Large intestine (tissue), 3 donors: ENCODE results near the gene ZSWIM1. TPM values are rescaled to one million over a fixed set of nuclear protein-coding genes. Genes with fewer than 3 reads are reported as not detected.
"Not testable (repeated sequence)": the region's sequence is repeated elsewhere in the genome, so short reads cannot be mapped to it uniquely, and the experiment has no call there.

Experiments
- DNase-seq, 2 donors: peaks; one replicate each; pipeline versions ENCODE4 v3.0.0 to v3.0.0-alpha.2; 2013
- H3K27ac ChIP-seq: one replicate; pipeline ENCODE4 v1.5.1; 2013; ENCODE audit warnings: low read length
- H3K27me3 ChIP-seq: 2 replicates; pipeline ENCODE4 v1.6.1; 2013; ENCODE audit warnings: low read length; ENCODE audit not compliant: control insufficient read depth, insufficient read depth
- H3K36me3 ChIP-seq: 2 replicates; pipeline ENCODE4 v1.6.1; 2013; ENCODE audit warnings: low read length; ENCODE audit not compliant: control insufficient read depth, insufficient read depth
- H3K4me1 ChIP-seq: one replicate; pipeline ENCODE4 v1.6.1; 2013; ENCODE audit warnings: low read length; ENCODE audit not compliant: control insufficient read depth, insufficient read depth
- H3K4me3 ChIP-seq: one replicate; pipeline ENCODE4 v1.5.1; 2013; ENCODE audit warnings: low read length
- H3K9me3 ChIP-seq: one replicate; pipeline ENCODE4 v1.6.1; 2013; ENCODE audit warnings: mild to moderate bottlenecking, low read depth, low read length, moderate library complexity; ENCODE audit not compliant: control insufficient read depth
- WGBS: methylation state at CpG from one replicate; pipeline ENCODE4 v1.1.5; 2013; ENCODE audit warnings: low lambda C conversion rate; ENCODE audit not compliant: insufficient coverage; 5-methylcytosine and 5-hydroxymethylcytosine counted together
- polyA plus RNA-seq: library from polyadenylated mRNA; unstranded; fragments of 120-200 nt; gene quantifications from one replicate; pipeline ENCODE4 v1.2.1, GENCODE V29; 2013

The ZSWIM1 gene
- polyA plus RNA-seq, 1 donor = 17.3 TPM

- 40% methylated on average over 1 of the region's 6 CpGs for WGBS
- peak in 1 of 2 donors; percentile 53 for DNase-seq
- Histone ChIP-seq H3K27ac (peak overlapping the region; percentile 45), H3K9me3 (no peaks in the 10 kb centered on the region), H3K36me3 (peaks cover under 1% of the 10 kb centered on the region), H3K4me1 (peaks cover 15% of the 10 kb centered on the region), H3K4me3 (no peak overlapping the region), H3K27me3 (no peaks in the 10 kb centered on the region)
Measured at GRCh38 chr20:45867136-45867818, 13.8 kb upstream of the ZSWIM1 start.

- H3K4me1 ChIP-seq = peaks cover 15% of the 10 kb centered on the region
- no peaks in the 10 kb centered on the region for H3K9me3 ChIP-seq
- H3K27ac ChIP-seq = peak overlapping the region; percentile 45
- H3K36me3 ChIP-seq = peaks cover 5% of the 10 kb centered on the region
- no peak for DNase-seq
- H3K4me3 ChIP-seq = no peak overlapping the region
- no peaks in the 10 kb centered on the region for H3K27me3 ChIP-seq
Measured at GRCh38 chr20:45867819-45868176, 13.2 kb upstream of the ZSWIM1 start.

GRCh38 chr20:45872626-45873025, 8.4 kb upstream of the ZSWIM1 start:
- WGBS = no CpG with 5 or more reads among the region's 4 CpGs
- no peak overlapping the region for H3K27ac ChIP-seq
- no peak for DNase-seq
- H3K4me3 ChIP-seq = no peak overlapping the region
- peaks cover 18% of the 10 kb centered on the region for H3K36me3 ChIP-seq
- H3K9me3 ChIP-seq = no peaks in the 10 kb centered on the region
- peaks cover 3% of the 10 kb centered on the region for H3K4me1 ChIP-seq
- no peaks in the 10 kb centered on the region for H3K27me3 ChIP-seq

- H3K27me3 ChIP-seq = no peaks in the 10 kb centered on the region
- no peak overlapping the region for H3K4me3 ChIP-seq
- WGBS = no CpG with 5 or more reads among the region's 1 CpG
- H3K36me3 ChIP-seq = peaks cover 27% of the 10 kb centered on the region
- no peaks in the 10 kb centered on the region for H3K4me1 ChIP-seq
- no peaks in the 10 kb centered on the region for H3K9me3 ChIP-seq
- DNase-seq = no peak
- no peak overlapping the region for H3K27ac ChIP-seq
Measured at GRCh38 chr20:45873409-45874103, 7.5 kb upstream of the ZSWIM1 start.

- not testable (repeated sequence) for H3K4me3 ChIP-seq, H3K9me3 ChIP-seq, DNase-seq, H3K27me3 ChIP-seq, H3K27ac ChIP-seq, H3K4me1 ChIP-seq
- no CpG with 5 or more reads among the region's 10 CpGs for WGBS
- H3K36me3 ChIP-seq = peaks cover 31% of the 10 kb centered on the region
Measured at GRCh38 chr20:45874104-45874481, 6.9 kb upstream of the ZSWIM1 start.

- no peak overlapping the region for H3K4me3 ChIP-seq
- H3K9me3 ChIP-seq = no peaks in the 10 kb centered on the region
- WGBS = 100% methylated on average over 1 of the region's 4 CpGs
- H3K27ac ChIP-seq = no peak overlapping the region
- peaks cover 31% of the 10 kb centered on the region for H3K36me3 ChIP-seq
- no peaks in the 10 kb centered on the region for H3K27me3 ChIP-seq
- DNase-seq = no peak
- H3K4me1 ChIP-seq = no peaks in the 10 kb centered on the region
Measured at GRCh38 chr20:45874576-45874975, 6.5 kb upstream of the ZSWIM1 start.

- no peak overlapping the region for H3K27ac ChIP-seq
Measured at GRCh38 chr20:45878076-45878761, 2.8 kb upstream of the ZSWIM1 start.

GRCh38 chr20:45882469-45883099, 1.6 kb downstream of the ZSWIM1 start:
- Histone ChIP-seq H3K9me3 (no peaks in the 10 kb centered on the region), H3K27me3 (no peaks in the 10 kb centered on the region), H3K4me3 (no peak overlapping the region), H3K4me1 (peaks cover 16% of the 10 kb centered on the region), H3K27ac (no peak overlapping the region), H3K36me3 (peaks cover 45% of the 10 kb centered on the region)
- DNase-seq = no peak
- WGBS = no CpG with 5 or more reads among the region's 4 CpGs

More at GRCh38 chr20:45878076-45878761, 2.8 kb upstream of the ZSWIM1 start:
- H3K4me1 ChIP-seq = peaks cover 6% of the 10 kb centered on the region
- H3K27me3 ChIP-seq = no peaks in the 10 kb centered on the region
- peaks cover 34% of the 10 kb centered on the region for H3K36me3 ChIP-seq
- DNase-seq = no peak
- no peaks in the 10 kb centered on the region for H3K9me3 ChIP-seq
- H3K4me3 ChIP-seq = no peak overlapping the region
- WGBS = no CpG with 5 or more reads among the region's 13 CpGs

GRCh38 chr20:45883100-45883469, 2.1 kb downstream of the ZSWIM1 start:
- Histone ChIP-seq H3K4me1 (peaks cover 16% of the 10 kb centered on the region), H3K4me3 (no peak overlapping the region), H3K27me3 (no peaks in the 10 kb centered on the region), H3K9me3 (no peaks in the 10 kb centered on the region), H3K36me3 (peaks cover 43% of the 10 kb centered on the region), H3K27ac (no peak overlapping the region)
- DNase-seq = no peak
- no CpG with 5 or more reads among the region's 9 CpGs for WGBS

GRCh38 chr20:45886590-45887345, 5.7 kb downstream of the ZSWIM1 start:
- Histone ChIP-seq H3K27ac (no peak overlapping the region), H3K4me3 (no peak overlapping the region), H3K9me3 (no peaks in the 10 kb centered on the region), H3K36me3 (peaks cover 39% of the 10 kb centered on the region), H3K27me3 (no peaks in the 10 kb centered on the region), H3K4me1 (peaks cover 12% of the 10 kb centered on the region)
- WGBS = no CpG with 5 or more reads among the region's 19 CpGs
- DNase-seq = no peak
